Measurements from ENCODE around the gene MAPK9. TPM values are rescaled to one million over a fixed set of nuclear protein-coding genes. Genes with fewer than 3 reads are reported as not detected.
A peak's percentile ranks its signal among the peaks of the same experiment; 100 is the strongest.

The MAPK9 gene
- total and polyA plus RNA-seq, 2 experiments from 2014 or later, result 22.5 to 23.7 TPM

- DNase-seq, result no peak
- no peak overlapping the region for H2AFZ ChIP-seq
- H3K79me2 ChIP-seq (ENCODE audit: insufficient read depth), result no peaks in the 10 kb centered on the region
- no peaks in the 10 kb centered on the region for H3K4me1 ChIP-seq (ENCODE audit: insufficient read depth)
- H4K20me1 ChIP-seq (ENCODE audit: insufficient read depth), result no peaks in the 10 kb centered on the region
- H3K27ac ChIP-seq, result no peak overlapping the region
- TF ChIP-seq EZH2 (IDR thresholded peaks at IDR 0.05; ENCODE audit: insufficient read depth, poor library complexity, severe bottlenecking) (no peak), EZH2phosphoT487 (IDR thresholded peaks at IDR 0.05; ENCODE audit: insufficient read depth, low read depth) (no peak)
- in situ Hi-C loops (cut with MboI), result no loop called here
- no peaks in the 10 kb centered on the region for H3F3A ChIP-seq (ENCODE audit: insufficient read depth)
- no peaks in the 10 kb centered on the region for H3K36me3 ChIP-seq (ENCODE audit: low read depth)
- no peaks in the 10 kb centered on the region for H3K9me3 ChIP-seq (ENCODE audit: low read depth)
- no peak overlapping the region for H3K4me3 ChIP-seq
- no peak overlapping the region for H3K9ac ChIP-seq
- no peak overlapping the region for H3K4me2 ChIP-seq (ENCODE audit: unreplicated experiment)
- H3K9me2 ChIP-seq (ENCODE audit: insufficient read depth), result no peaks in the 10 kb centered on the region
- H3K27me3 ChIP-seq (replicated peaks; ENCODE audit: insufficient read depth), result peaks cover 9% of the 10 kb centered on the region
- 61 to 68% methylated on average over 8 of the region's 8 CpGs for WGBS, 2 experiments (ENCODE audit: low coverage in 1 of 2, low lambda C conversion rate in 2 of 2, missing lambda C conversion rate in 2 of 2)
Measured at GRCh38 chr5:180202939-180203573, 88.8 kb downstream of the MAPK9 start.

- Histone ChIP-seq H3K9me3 (ENCODE audit: low read depth) (no peaks in the 10 kb centered on the region), H4K20me1 (ENCODE audit: insufficient read depth) (no peaks in the 10 kb centered on the region), H3K27me3 (replicated peaks; ENCODE audit: insufficient read depth) (no peaks in the 10 kb centered on the region; the same call in 1 of the 2 replicates), H3K36me3 (ENCODE audit: low read depth) (no peaks in the 10 kb centered on the region), H3K9me2 (ENCODE audit: insufficient read depth) (no peaks in the 10 kb centered on the region), H3K27ac (no peak overlapping the region), H2AFZ (no peak overlapping the region), H3K4me1 (ENCODE audit: insufficient read depth) (no peaks in the 10 kb centered on the region), H3F3A (ENCODE audit: insufficient read depth) (no peaks in the 10 kb centered on the region), H3K4me2 (ENCODE audit: unreplicated experiment) (no peak overlapping the region), H3K79me2 (ENCODE audit: insufficient read depth) (no peaks in the 10 kb centered on the region), H3K4me3 (no peak overlapping the region), H3K9ac (no peak overlapping the region)
- TF ChIP-seq EZH2phosphoT487 (IDR thresholded peaks at IDR 0.05; ENCODE audit: insufficient read depth, low read depth) (no peak), EZH2 (IDR thresholded peaks at IDR 0.05; ENCODE audit: insufficient read depth, poor library complexity, severe bottlenecking) (no peak)
- peak; percentile 26 for DNase-seq
- in situ Hi-C loops (cut with MboI), result no loop called here
- WGBS, 2 experiments (ENCODE audit: low coverage in 1 of 2, low lambda C conversion rate in 2 of 2, missing lambda C conversion rate in 2 of 2), result 56 to 59% methylated on average over 23 of the region's 23 CpGs
Measured at GRCh38 chr5:180201051-180201987, 90.6 kb downstream of the MAPK9 start.

DNA sequence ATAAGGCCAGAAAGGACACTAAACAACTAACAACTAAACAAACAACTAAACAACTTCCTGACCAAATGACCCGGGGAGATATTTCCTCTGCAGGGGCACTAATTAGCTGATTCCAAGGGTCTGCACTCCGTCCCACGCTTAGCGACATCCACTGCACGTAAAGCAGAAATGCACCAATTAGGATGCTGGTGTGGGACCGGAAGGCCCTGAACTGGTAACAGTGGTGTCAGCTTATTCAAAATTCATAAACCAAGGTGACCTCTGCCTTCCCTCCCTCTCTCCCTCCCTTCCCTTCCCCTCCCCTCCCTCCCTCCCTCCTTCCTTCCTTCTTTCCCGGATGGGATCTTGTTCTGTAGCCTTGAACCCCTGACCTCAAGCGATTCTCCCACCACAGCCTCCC, 92.5 kb downstream of the MAPK9 start:
- in situ Hi-C loops (cut with MboI), result no loop called here
- H3K9me2 ChIP-seq (ENCODE audit: insufficient read depth), result no peaks in the 10 kb centered on the region
- WGBS, 2 experiments (ENCODE audit: low coverage in 1 of 2, low lambda C conversion rate in 2 of 2, missing lambda C conversion rate in 2 of 2), result 64 to 67% methylated on average over 7 to 8 of the region's 8 CpGs

DNA sequence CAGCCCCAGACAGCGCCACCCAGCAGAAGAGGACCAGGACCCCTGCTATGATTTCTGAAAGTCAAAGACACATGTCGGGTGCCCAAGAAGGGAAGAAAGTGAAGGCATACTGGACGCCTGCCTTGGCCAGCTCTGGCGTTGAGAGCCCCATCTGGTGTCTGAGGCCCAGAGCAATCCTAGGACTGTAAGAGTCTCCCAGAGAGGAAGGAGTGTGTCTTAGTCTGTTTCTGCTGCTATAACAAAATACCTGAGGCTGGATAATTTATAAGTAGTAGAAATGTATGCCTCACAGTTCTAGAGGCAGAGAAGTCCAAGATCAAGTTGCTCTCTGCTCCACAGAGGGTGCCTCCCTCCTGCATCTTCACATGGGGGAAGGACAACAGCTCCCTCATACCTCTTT, 93.7 kb downstream of the MAPK9 start:
- TF ChIP-seq EZH2 (IDR thresholded peaks at IDR 0.05; ENCODE audit: insufficient read depth, poor library complexity, severe bottlenecking) (no peak), EZH2phosphoT487 (IDR thresholded peaks at IDR 0.05; ENCODE audit: insufficient read depth, low read depth) (no peak)
- H3K36me3 ChIP-seq (ENCODE audit: low read depth), result no peaks in the 10 kb centered on the region
- H3K9ac ChIP-seq, result no peak overlapping the region
- H3K9me2 ChIP-seq (ENCODE audit: insufficient read depth), result no peaks in the 10 kb centered on the region
- no peaks in the 10 kb centered on the region for H4K20me1 ChIP-seq (ENCODE audit: insufficient read depth)
- H2AFZ ChIP-seq, result no peak overlapping the region
- 55 to 82% methylated on average over 4 of the region's 4 CpGs for WGBS, 2 experiments (ENCODE audit: low coverage in 1 of 2, low lambda C conversion rate in 2 of 2, missing lambda C conversion rate in 2 of 2)
- in situ Hi-C loops (cut with MboI), result no loop called here
- no peak overlapping the region for H3K27ac ChIP-seq
- no peaks in the 10 kb centered on the region for H3K4me1 ChIP-seq (ENCODE audit: insufficient read depth)
- no peak overlapping the region for H3K4me2 ChIP-seq (ENCODE audit: unreplicated experiment)
- H3K27me3 ChIP-seq (replicated peaks; ENCODE audit: insufficient read depth), result no peaks in the 10 kb centered on the region; the same call in 1 of the 2 replicates
- H3K9me3 ChIP-seq (ENCODE audit: low read depth), result no peaks in the 10 kb centered on the region
- H3F3A ChIP-seq (ENCODE audit: insufficient read depth), result no peaks in the 10 kb centered on the region
- DNase-seq, result no peak
- H3K79me2 ChIP-seq (ENCODE audit: insufficient read depth), result no peaks in the 10 kb centered on the region
- H3K4me3 ChIP-seq, result no peak overlapping the region

More for the DNA sequence above, 92.5 kb downstream of the MAPK9 start:
- DNase-seq, result no peak
- no peak overlapping the region for H3K4me2 ChIP-seq (ENCODE audit: unreplicated experiment)
- H3K9ac ChIP-seq, result no peak overlapping the region
- no peaks in the 10 kb centered on the region for H3K36me3 ChIP-seq (ENCODE audit: low read depth)
- TF ChIP-seq EZH2 (IDR thresholded peaks at IDR 0.05; ENCODE audit: insufficient read depth, poor library complexity, severe bottlenecking) (no peak), EZH2phosphoT487 (IDR thresholded peaks at IDR 0.05; ENCODE audit: insufficient read depth, low read depth) (no peak)
- H2AFZ ChIP-seq, result no peak overlapping the region
- H3K27me3 ChIP-seq (replicated peaks; ENCODE audit: insufficient read depth), result no peaks in the 10 kb centered on the region; the same call in 1 of the 2 replicates
- no peak overlapping the region for H3K4me3 ChIP-seq
- no peaks in the 10 kb centered on the region for H3K4me1 ChIP-seq (ENCODE audit: insufficient read depth)
- H4K20me1 ChIP-seq (ENCODE audit: insufficient read depth), result no peaks in the 10 kb centered on the region
- H3K79me2 ChIP-seq (ENCODE audit: insufficient read depth), result no peaks in the 10 kb centered on the region
- H3K9me3 ChIP-seq (ENCODE audit: low read depth), result no peaks in the 10 kb centered on the region
- H3F3A ChIP-seq (ENCODE audit: insufficient read depth), result no peaks in the 10 kb centered on the region
- no peak overlapping the region for H3K27ac ChIP-seq
